HepG2 (cell line): ENCODE results near the gene COG1. TPM values are rescaled to one million over a fixed set of nuclear protein-coding genes. Genes with fewer than 3 reads are reported as not detected.
A peak's percentile ranks its signal among the peaks of the same experiment; 100 is the strongest.

Experiments used
- ETV5 ChIP-seq: IDR thresholded peaks from 2 replicates; pipeline ENCODE4 v1.6.1; 2018; ENCODE audit warnings: missing biosample characterization, missing genetic modification reagents, inconsistent platforms, borderline replicate concordance
- KLF11 ChIP-seq: IDR thresholded peaks from 2 replicates; pipeline ENCODE4 v1.6.1; 2016; ENCODE audit warnings: missing compliant biosample characterization
- MAZ ChIP-seq, 2 experiments: sonication (generic) in 1 of 2; formaldehyde crosslinking in 1 of 2; IDR thresholded peaks; 2 replicates each; pipeline versions ENCODE4 v1.5.0 to v1.6.1; 2012 to 2020; ENCODE audit warnings: low read depth in 2 of 2, mild to moderate bottlenecking in 2 of 2, borderline replicate concordance in 1 of 2, improper control_type of control experiment in 1 of 2, low read length in 1 of 2, missing genetic modification reagents in 1 of 2, moderate library complexity in 1 of 2
- NFYB ChIP-seq: sonication (generic); formaldehyde crosslinking; IDR thresholded peaks from 2 replicates; pipeline ENCODE4 v1.4.0; 2020; ENCODE audit warnings: missing genetic modification reagents
- PAX8 ChIP-seq: sonication (generic); formaldehyde crosslinking; IDR thresholded peaks from 2 replicates; pipeline ENCODE4 v1.8.0; 2022; ENCODE audit warnings: mild to moderate bottlenecking, missing genetic modification reagents, borderline replicate concordance
- SETDB1 ChIP-seq: sonication (generic); formaldehyde crosslinking; IDR thresholded peaks from 2 replicates; pipeline ENCODE4 v1.5.1; 2020; ENCODE audit warnings: missing genetic modification reagents, mild to moderate bottlenecking, borderline replicate concordance
- SMAD3 ChIP-seq: sonication (generic); formaldehyde crosslinking; IDR thresholded peaks from 2 replicates; pipeline ENCODE4 v1.4.0; 2020; ENCODE audit warnings: missing genetic modification reagents
- SMAD9 ChIP-seq: sonication (generic); formaldehyde crosslinking; IDR thresholded peaks from 2 replicates; pipeline ENCODE4 v1.5.1; 2020; ENCODE audit warnings: mild to moderate bottlenecking, missing genetic modification reagents
- ZBTB7B ChIP-seq: sonication (generic); formaldehyde crosslinking; IDR thresholded peaks from 2 replicates; pipeline ENCODE4 v1.4.0; 2020; ENCODE audit warnings: missing genetic modification reagents
- ZBTB8A ChIP-seq: sonication (generic); formaldehyde crosslinking; IDR thresholded peaks from 2 replicates; pipeline ENCODE4 v1.4.0; 2020; ENCODE audit warnings: mild to moderate bottlenecking, low read depth, missing genetic modification reagents, borderline replicate concordance
- ZNF10 ChIP-seq: sonication (generic); formaldehyde crosslinking; IDR thresholded peaks from 2 replicates; pipeline ENCODE4 v1.4.0; 2020; ENCODE audit warnings: mild to moderate bottlenecking, low read depth, missing genetic modification reagents, borderline replicate concordance
- ZNF451 ChIP-seq: sonication (generic); formaldehyde crosslinking; IDR thresholded peaks from 2 replicates; pipeline ENCODE4 v1.5.0; 2020; ENCODE audit warnings: mild to moderate bottlenecking, missing genetic modification reagents
- ZNF567 ChIP-seq: sonication (generic); formaldehyde crosslinking; IDR thresholded peaks from 2 replicates; pipeline ENCODE4 v1.8.1; 2023; ENCODE audit warnings: mild to moderate bottlenecking, missing genetic modification reagents, borderline replicate concordance
- ZNF713 ChIP-seq: sonication (generic); formaldehyde crosslinking; IDR thresholded peaks from 2 replicates; pipeline ENCODE4 v1.4.0; 2020; ENCODE audit warnings: mild to moderate bottlenecking, missing genetic modification reagents
- ZNF839 ChIP-seq: sonication (generic); formaldehyde crosslinking; IDR thresholded peaks from 2 replicates; pipeline ENCODE4 v1.4.0; 2020; ENCODE audit warnings: missing genetic modification reagents, mild to moderate bottlenecking, borderline replicate concordance
- ZSCAN20 ChIP-seq: sonication (generic); formaldehyde crosslinking; IDR thresholded peaks from 2 replicates; pipeline ENCODE4 v1.4.0; 2020; ENCODE audit warnings: missing genetic modification reagents, mild to moderate bottlenecking, borderline replicate concordance
- ZSCAN21 ChIP-seq: sonication (generic); formaldehyde crosslinking; IDR thresholded peaks from 2 replicates; pipeline ENCODE4 v1.8.0; 2022; ENCODE audit warnings: mild to moderate bottlenecking, missing genetic modification reagents, moderate library complexity, borderline replicate concordance
- polyA plus RNA-seq, 8 experiments: library from polyadenylated mRNA; depleted of rRNA in 3 of 8; stranded (reverse) in 7 of 8; unstranded in 1 of 8; fragments of >200 nt; fragmentation: Illumina TruSeq in 4 of 8; extraction: Trizol in 4 of 8; gene quantifications; 2 replicates each; pipeline versions ENCODE4 v1.2.1 to v1.2.3, GENCODE V29; 2011 to 2016; ENCODE audit warnings: low read depth in 4 of 8, missing spikeins in 1 of 8, mixed read lengths in 1 of 8; ENCODE audit not compliant: insufficient read depth in 1 of 8
- total RNA-seq, 5 experiments: library from RNA; depleted of rRNA; stranded (reverse); fragments of >200 nt; fragmentation: Illumina TruSeq; extraction: Trizol; gene quantifications; 2 replicates each; pipeline ENCODE4 v1.2.3, GENCODE V29; 2016; ENCODE audit warnings: low read depth in 1 of 5
- TF ChIP-seq, protein P1 (sequence below), 2 experiments: IDR thresholded peaks; 2 replicates each; pipeline ENCODE4 v1.6.1; 2011 to 2012; ENCODE audit warnings: low read length in 2 of 2, borderline replicate concordance in 1 of 2, low read depth in 1 of 2, mild to moderate bottlenecking in 1 of 2, moderate library complexity in 1 of 2
- TF ChIP-seq, protein P2 (sequence below): sonication (generic); formaldehyde crosslinking; IDR thresholded peaks from 2 replicates; pipeline ENCODE4 v1.5.0; 2020; ENCODE audit warnings: mild to moderate bottlenecking, missing genetic modification reagents, moderate library complexity

The COG1 gene
- total and polyA plus RNA-seq, 2 of the 13 experiments (the other 11 are each of a cell fraction or from before 2014, with no cell fraction given): 36.6 to 39.7 TPM

DNA sequence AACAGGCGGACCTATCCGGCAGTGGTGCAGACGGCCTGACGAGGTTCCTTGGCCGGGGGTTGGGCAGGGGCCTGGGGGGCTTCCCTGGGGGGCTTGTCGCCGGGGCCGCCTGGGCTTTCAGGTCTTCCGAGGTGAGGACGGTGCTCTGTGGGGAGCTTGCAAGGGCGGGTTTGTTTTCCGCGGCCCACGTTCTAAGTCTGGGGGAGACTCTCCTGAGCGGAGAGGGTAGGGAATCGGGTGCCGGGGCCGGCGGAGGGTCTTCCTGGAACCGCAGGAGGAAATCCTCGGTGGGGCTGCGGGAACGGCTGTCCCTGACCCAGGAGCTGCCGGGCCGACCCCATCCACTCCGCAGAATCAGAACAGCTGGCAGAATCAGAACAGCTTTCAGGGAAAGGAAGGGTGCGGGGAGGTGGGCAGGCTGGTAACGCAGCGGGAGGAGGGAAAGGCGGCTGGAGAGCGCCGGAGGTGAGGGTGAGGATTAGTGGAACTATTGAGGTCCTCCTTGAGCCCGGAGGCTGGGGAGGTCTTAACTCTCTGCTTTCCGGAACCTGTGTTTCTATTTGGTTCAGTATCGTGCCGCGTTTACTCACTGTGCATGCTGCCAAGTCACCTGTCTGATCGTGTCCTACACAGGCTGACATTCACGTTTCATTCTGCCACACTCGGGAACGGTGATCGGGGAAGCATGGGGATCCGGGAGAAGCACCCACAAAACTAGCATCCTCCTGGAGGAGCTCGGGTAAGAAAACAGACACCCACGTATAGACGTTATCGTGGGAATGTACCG, 39.9 kb downstream of the COG1 start (continued):
- TF ChIP-seq ZNF567: 0 out of 2 replicates have a peak, but pooled peaks have one; percentile 70
- TF ChIP-seq SMAD9 (CRISPR knock-in tag): no peak
- TF ChIP-seq ZBTB8A (CRISPR knock-in tag): no peak; the same call in 1 of the 2 replicates
- no peak for TF ChIP-seq SETDB1 (CRISPR knock-in tag)
- TF ChIP-seq, protein P1, sequence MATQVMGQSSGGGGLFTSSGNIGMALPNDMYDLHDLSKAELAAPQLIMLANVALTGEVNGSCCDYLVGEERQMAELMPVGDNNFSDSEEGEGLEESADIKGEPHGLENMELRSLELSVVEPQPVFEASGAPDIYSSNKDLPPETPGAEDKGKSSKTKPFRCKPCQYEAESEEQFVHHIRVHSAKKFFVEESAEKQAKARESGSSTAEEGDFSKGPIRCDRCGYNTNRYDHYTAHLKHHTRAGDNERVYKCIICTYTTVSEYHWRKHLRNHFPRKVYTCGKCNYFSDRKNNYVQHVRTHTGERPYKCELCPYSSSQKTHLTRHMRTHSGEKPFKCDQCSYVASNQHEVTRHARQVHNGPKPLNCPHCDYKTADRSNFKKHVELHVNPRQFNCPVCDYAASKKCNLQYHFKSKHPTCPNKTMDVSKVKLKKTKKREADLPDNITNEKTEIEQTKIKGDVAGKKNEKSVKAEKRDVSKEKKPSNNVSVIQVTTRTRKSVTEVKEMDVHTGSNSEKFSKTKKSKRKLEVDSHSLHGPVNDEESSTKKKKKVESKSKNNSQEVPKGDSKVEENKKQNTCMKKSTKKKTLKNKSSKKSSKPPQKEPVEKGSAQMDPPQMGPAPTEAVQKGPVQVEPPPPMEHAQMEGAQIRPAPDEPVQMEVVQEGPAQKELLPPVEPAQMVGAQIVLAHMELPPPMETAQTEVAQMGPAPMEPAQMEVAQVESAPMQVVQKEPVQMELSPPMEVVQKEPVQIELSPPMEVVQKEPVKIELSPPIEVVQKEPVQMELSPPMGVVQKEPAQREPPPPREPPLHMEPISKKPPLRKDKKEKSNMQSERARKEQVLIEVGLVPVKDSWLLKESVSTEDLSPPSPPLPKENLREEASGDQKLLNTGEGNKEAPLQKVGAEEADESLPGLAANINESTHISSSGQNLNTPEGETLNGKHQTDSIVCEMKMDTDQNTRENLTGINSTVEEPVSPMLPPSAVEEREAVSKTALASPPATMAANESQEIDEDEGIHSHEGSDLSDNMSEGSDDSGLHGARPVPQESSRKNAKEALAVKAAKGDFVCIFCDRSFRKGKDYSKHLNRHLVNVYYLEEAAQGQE (IDR thresholded peaks at IDR 0.05; ENCODE audit: borderline replicate concordance in 1 of 2, low read depth in 1 of 2, low read length in 2 of 2): no peak
- peak; percentile 44; the same call in 1 of the 2 replicates for TF ChIP-seq ZSCAN20 (CRISPR knock-in tag)
- peak; percentile 25 for TF ChIP-seq ZBTB7B (CRISPR knock-in tag)
- TF ChIP-seq, protein P2, sequence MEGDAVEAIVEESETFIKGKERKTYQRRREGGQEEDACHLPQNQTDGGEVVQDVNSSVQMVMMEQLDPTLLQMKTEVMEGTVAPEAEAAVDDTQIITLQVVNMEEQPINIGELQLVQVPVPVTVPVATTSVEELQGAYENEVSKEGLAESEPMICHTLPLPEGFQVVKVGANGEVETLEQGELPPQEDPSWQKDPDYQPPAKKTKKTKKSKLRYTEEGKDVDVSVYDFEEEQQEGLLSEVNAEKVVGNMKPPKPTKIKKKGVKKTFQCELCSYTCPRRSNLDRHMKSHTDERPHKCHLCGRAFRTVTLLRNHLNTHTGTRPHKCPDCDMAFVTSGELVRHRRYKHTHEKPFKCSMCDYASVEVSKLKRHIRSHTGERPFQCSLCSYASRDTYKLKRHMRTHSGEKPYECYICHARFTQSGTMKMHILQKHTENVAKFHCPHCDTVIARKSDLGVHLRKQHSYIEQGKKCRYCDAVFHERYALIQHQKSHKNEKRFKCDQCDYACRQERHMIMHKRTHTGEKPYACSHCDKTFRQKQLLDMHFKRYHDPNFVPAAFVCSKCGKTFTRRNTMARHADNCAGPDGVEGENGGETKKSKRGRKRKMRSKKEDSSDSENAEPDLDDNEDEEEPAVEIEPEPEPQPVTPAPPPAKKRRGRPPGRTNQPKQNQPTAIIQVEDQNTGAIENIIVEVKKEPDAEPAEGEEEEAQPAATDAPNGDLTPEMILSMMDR (CRISPR knock-in tag): no peak
- TF ChIP-seq ZNF10 (CRISPR knock-in tag): no peak
- 0 out of 2 replicates have a peak, but pooled peaks have one; percentile 67 for TF ChIP-seq ZNF713 (CRISPR knock-in tag)
- 0 out of 2 replicates have a peak, but pooled peaks have one; percentile 37 for TF ChIP-seq ZNF839 (CRISPR knock-in tag)
- TF ChIP-seq MAZ (IDR thresholded peaks at IDR 0.05; ENCODE audit: borderline replicate concordance, low read depth, low read length): no peak
- TF ChIP-seq MAZ (CRISPR knock-in tag; IDR thresholded peaks at IDR 0.05; ENCODE audit: low read depth): 0 out of 2 replicates have a peak, but pooled peaks have one; percentile 49
- TF ChIP-seq NFYB (CRISPR knock-in tag): no peak
- 0 out of 2 replicates have a peak, but pooled peaks have one; percentile 29 for TF ChIP-seq KLF11 (CRISPR knock-in tag)
- no peak for TF ChIP-seq SMAD3 (CRISPR knock-in tag)
- no peak for TF ChIP-seq PAX8
- no peak for TF ChIP-seq ETV5 (CRISPR knock-in tag)
- TF ChIP-seq ZSCAN21: no peak
- no peak; the same call in 1 of the 2 replicates for TF ChIP-seq ZNF451
